WTC11 (cell line): ENCODE data around the gene CDIP1.

Experiments used
- CBFB ChIP-seq: sonication (generic); formaldehyde crosslinking; IDR thresholded peaks from 2 replicates; pipeline ENCODE4 v1.8.1; 2022; ENCODE audit warnings: mild to moderate bottlenecking, low read depth, missing genetic modification reagents
- ELF4 ChIP-seq: sonication (generic); formaldehyde crosslinking; IDR thresholded peaks from 2 replicates; pipeline ENCODE4 v1.8.1; 2022; ENCODE audit warnings: low read depth, mild to moderate bottlenecking, moderate library complexity, missing genetic modification reagents
- IRF2 ChIP-seq: sonication (generic); formaldehyde crosslinking; IDR thresholded peaks from 2 replicates; pipeline ENCODE4 v1.8.0; 2022; ENCODE audit warnings: low read depth, missing genetic modification reagents, borderline replicate concordance
- JAZF1 ChIP-seq: fragments of 250-450 bp; sonication (Bioruptor Pico); IDR thresholded peaks from 2 replicates; pipeline ENCODE4 v1.9.0; 2021; ENCODE audit warnings: moderate library complexity, mild to moderate bottlenecking, inconsistent platforms
- RELA ChIP-seq: sonication (generic); formaldehyde crosslinking; IDR thresholded peaks from 2 replicates; pipeline ENCODE4 v1.8.1; 2022; ENCODE audit warnings: missing genetic modification reagents, mild to moderate bottlenecking, borderline replicate concordance
- TF ChIP-seq, protein P1 (sequence below): sonication (generic); formaldehyde crosslinking; IDR thresholded peaks from 2 replicates; pipeline ENCODE4 v1.8.0; 2022; ENCODE audit warnings: mild to moderate bottlenecking, missing genetic modification reagents
- TF ChIP-seq, protein P2 (sequence below): fragments of 200-600 bp; IDR thresholded peaks from 2 replicates; pipeline ENCODE4 v1.8.0; 2022; ENCODE audit warnings: antibody characterized with exemption
- TF ChIP-seq, protein P3 (sequence below): sonication (generic); formaldehyde crosslinking; IDR thresholded peaks from 2 replicates; pipeline ENCODE4 v1.8.1; 2023; ENCODE audit warnings: mild to moderate bottlenecking, moderate library complexity, missing genetic modification reagents
- TF ChIP-seq, protein P4 (sequence below): sonication (generic); formaldehyde crosslinking; IDR thresholded peaks from 2 replicates; pipeline ENCODE4 v1.8.0; 2022; ENCODE audit warnings: missing genetic modification reagents
- TF ChIP-seq, protein P5 (sequence below): sonication (generic); formaldehyde crosslinking; IDR thresholded peaks from 2 replicates; pipeline ENCODE4 v1.8.1; 2023; ENCODE audit warnings: mild to moderate bottlenecking, missing genetic modification reagents
- TF ChIP-seq, protein P6 (sequence below): sonication (generic); formaldehyde crosslinking; conservative IDR thresholded peaks from 2 replicates; pipeline ENCODE4 v1.8.1; 2022; ENCODE audit warnings: mild to moderate bottlenecking, missing genetic modification reagents
- TF ChIP-seq, protein P7 (sequence below): sonication (generic); formaldehyde crosslinking; IDR thresholded peaks from 2 replicates; pipeline ENCODE4 v1.8.0; 2022; ENCODE audit warnings: mild to moderate bottlenecking, missing genetic modification reagents
- TF ChIP-seq, protein P8 (sequence below): sonication (generic); formaldehyde crosslinking; IDR thresholded peaks from 2 replicates; pipeline ENCODE4 v1.8.1; 2022; ENCODE audit warnings: low read depth, missing genetic modification reagents, borderline replicate concordance

DNA sequence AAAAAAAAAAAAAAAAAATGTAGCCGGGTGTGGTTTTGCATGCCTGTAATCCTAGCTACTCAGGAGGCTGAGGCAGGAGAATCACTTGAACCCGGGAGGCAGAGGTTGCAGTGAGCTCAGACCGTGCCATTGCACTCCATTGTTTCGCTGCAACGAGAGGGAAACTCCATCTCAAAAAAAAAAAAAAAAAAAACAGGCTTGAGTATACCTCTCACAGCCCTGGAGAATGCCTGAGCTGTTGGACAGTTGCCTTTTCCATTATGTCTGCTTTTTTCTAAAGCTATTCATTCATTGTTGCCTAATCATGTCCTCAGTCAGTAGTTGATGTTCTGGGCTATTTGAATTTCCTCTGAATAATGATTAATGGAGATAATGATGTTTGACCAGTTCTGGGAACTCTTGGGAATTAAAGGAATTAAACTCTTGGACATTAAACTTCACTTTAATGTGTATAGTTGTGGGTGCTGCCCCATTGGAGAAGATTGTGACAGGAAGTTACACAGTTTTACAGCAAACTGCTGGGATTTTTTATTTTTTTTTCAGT, 50.5 kb downstream of the CDIP1 start:
- TF ChIP-seq, protein P1, sequence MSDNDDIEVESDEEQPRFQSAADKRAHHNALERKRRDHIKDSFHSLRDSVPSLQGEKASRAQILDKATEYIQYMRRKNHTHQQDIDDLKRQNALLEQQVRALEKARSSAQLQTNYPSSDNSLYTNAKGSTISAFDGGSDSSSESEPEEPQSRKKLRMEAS: no peak
- TF ChIP-seq, protein P2, sequence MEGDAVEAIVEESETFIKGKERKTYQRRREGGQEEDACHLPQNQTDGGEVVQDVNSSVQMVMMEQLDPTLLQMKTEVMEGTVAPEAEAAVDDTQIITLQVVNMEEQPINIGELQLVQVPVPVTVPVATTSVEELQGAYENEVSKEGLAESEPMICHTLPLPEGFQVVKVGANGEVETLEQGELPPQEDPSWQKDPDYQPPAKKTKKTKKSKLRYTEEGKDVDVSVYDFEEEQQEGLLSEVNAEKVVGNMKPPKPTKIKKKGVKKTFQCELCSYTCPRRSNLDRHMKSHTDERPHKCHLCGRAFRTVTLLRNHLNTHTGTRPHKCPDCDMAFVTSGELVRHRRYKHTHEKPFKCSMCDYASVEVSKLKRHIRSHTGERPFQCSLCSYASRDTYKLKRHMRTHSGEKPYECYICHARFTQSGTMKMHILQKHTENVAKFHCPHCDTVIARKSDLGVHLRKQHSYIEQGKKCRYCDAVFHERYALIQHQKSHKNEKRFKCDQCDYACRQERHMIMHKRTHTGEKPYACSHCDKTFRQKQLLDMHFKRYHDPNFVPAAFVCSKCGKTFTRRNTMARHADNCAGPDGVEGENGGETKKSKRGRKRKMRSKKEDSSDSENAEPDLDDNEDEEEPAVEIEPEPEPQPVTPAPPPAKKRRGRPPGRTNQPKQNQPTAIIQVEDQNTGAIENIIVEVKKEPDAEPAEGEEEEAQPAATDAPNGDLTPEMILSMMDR: no peak
- TF ChIP-seq CBFB (CRISPR knock-in tag) (no peak), IRF2 (no peak), RELA (CRISPR knock-in tag) (no peak), ELF4 (no peak), JAZF1 (CRISPR knock-in tag) (no peak)
- TF ChIP-seq, protein P3, sequence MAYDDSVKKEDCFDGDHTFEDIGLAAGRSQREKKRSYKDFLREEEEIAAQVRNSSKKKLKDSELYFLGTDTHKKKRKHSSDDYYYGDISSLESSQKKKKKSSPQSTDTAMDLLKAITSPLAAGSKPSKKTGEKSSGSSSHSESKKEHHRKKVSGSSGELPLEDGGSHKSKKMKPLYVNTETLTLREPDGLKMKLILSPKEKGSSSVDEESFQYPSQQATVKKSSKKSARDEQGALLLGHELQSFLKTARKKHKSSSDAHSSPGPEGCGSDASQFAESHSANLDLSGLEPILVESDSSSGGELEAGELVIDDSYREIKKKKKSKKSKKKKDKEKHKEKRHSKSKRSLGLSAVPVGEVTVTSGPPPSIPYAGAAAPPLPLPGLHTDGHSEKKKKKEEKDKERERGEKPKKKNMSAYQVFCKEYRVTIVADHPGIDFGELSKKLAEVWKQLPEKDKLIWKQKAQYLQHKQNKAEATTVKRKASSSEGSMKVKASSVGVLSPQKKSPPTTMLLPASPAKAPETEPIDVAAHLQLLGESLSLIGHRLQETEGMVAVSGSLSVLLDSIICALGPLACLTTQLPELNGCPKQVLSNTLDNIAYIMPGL (CRISPR knock-in tag): no peak
- TF ChIP-seq, protein P4, sequence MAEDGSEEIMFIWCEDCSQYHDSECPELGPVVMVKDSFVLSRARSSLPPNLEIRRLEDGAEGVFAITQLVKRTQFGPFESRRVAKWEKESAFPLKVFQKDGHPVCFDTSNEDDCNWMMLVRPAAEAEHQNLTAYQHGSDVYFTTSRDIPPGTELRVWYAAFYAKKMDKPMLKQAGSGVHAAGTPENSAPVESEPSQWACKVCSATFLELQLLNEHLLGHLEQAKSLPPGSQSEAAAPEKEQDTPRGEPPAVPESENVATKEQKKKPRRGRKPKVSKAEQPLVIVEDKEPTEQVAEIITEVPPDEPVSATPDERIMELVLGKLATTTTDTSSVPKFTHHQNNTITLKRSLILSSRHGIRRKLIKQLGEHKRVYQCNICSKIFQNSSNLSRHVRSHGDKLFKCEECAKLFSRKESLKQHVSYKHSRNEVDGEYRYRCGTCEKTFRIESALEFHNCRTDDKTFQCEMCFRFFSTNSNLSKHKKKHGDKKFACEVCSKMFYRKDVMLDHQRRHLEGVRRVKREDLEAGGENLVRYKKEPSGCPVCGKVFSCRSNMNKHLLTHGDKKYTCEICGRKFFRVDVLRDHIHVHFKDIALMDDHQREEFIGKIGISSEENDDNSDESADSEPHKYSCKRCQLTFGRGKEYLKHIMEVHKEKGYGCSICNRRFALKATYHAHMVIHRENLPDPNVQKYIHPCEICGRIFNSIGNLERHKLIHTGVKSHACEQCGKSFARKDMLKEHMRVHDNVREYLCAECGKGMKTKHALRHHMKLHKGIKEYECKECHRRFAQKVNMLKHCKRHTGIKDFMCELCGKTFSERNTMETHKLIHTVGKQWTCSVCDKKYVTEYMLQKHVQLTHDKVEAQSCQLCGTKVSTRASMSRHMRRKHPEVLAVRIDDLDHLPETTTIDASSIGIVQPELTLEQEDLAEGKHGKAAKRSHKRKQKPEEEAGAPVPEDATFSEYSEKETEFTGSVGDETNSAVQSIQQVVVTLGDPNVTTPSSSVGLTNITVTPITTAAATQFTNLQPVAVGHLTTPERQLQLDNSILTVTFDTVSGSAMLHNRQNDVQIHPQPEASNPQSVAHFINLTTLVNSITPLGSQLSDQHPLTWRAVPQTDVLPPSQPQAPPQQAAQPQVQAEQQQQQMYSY (CRISPR knock-in tag): no peak
- TF ChIP-seq, protein P5, sequence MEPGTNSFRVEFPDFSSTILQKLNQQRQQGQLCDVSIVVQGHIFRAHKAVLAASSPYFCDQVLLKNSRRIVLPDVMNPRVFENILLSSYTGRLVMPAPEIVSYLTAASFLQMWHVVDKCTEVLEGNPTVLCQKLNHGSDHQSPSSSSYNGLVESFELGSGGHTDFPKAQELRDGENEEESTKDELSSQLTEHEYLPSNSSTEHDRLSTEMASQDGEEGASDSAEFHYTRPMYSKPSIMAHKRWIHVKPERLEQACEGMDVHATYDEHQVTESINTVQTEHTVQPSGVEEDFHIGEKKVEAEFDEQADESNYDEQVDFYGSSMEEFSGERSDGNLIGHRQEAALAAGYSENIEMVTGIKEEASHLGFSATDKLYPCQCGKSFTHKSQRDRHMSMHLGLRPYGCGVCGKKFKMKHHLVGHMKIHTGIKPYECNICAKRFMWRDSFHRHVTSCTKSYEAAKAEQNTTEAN: no peak
- TF ChIP-seq, protein P6, sequence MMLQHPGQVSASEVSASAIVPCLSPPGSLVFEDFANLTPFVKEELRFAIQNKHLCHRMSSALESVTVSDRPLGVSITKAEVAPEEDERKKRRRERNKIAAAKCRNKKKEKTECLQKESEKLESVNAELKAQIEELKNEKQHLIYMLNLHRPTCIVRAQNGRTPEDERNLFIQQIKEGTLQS (CRISPR knock-in tag): no peak
- TF ChIP-seq, protein P7, sequence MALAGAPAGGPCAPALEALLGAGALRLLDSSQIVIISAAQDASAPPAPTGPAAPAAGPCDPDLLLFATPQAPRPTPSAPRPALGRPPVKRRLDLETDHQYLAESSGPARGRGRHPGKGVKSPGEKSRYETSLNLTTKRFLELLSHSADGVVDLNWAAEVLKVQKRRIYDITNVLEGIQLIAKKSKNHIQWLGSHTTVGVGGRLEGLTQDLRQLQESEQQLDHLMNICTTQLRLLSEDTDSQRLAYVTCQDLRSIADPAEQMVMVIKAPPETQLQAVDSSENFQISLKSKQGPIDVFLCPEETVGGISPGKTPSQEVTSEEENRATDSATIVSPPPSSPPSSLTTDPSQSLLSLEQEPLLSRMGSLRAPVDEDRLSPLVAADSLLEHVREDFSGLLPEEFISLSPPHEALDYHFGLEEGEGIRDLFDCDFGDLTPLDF (CRISPR knock-in tag): no peak
- TF ChIP-seq, protein P8, sequence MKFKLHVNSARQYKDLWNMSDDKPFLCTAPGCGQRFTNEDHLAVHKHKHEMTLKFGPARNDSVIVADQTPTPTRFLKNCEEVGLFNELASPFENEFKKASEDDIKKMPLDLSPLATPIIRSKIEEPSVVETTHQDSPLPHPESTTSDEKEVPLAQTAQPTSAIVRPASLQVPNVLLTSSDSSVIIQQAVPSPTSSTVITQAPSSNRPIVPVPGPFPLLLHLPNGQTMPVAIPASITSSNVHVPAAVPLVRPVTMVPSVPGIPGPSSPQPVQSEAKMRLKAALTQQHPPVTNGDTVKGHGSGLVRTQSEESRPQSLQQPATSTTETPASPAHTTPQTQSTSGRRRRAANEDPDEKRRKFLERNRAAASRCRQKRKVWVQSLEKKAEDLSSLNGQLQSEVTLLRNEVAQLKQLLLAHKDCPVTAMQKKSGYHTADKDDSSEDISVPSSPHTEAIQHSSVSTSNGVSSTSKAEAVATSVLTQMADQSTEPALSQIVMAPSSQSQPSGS (CRISPR knock-in tag): no peak
